Activated T-cell treated with anti-CD3 and anti-CD28 coated beads, Interleukin-2, amount 50 U/mL, for 1 hour (primary cell): ENCODE results near the gene CMKLR1.

ENCODE experiments used
- DNase-seq: peaks from one replicate; pipeline ENCODE4 v3.0.0-alpha.2; 2020

Gene CMKLR1

GRCh38 chr12:108257610-108258106, 81.5 kb downstream of the CMKLR1 start:
- DNase-seq, result no peak

- DNase-seq, result no peak
Measured at GRCh38 chr12:108257004-108257403, 82.1 kb downstream of the CMKLR1 start.

GRCh38 chr12:108255252-108255602, 83.9 kb downstream of the CMKLR1 start:
- DNase-seq, result no peak

- no peak for DNase-seq
Measured at GRCh38 chr12:108254517-108255251, 84.4 kb downstream of the CMKLR1 start.

- no peak for DNase-seq
Measured at GRCh38 chr12:108254030-108254429, 85.1 kb downstream of the CMKLR1 start.

GRCh38 chr12:108253540-108253939, 85.6 kb downstream of the CMKLR1 start:
- no peak for DNase-seq

GRCh38 chr12:108252523-108252922, 86.6 kb downstream of the CMKLR1 start:
- DNase-seq, result no peak

GRCh38 chr12:108248011-108248410, 91.1 kb downstream of the CMKLR1 start:
- no peak for DNase-seq

GRCh38 chr12:108247130-108247529, 92.0 kb downstream of the CMKLR1 start:
- DNase-seq, result no peak

GRCh38 chr12:108241986-108242703, 97.0 kb downstream of the CMKLR1 start:
- no peak for DNase-seq

GRCh38 chr12:108240928-108241327, 98.2 kb downstream of the CMKLR1 start:
- DNase-seq, result no peak

- DNase-seq, result no peak
Measured at GRCh38 chr12:108240027-108240785, 98.9 kb downstream of the CMKLR1 start.

GRCh38 chr12:108239378-108239777, 99.7 kb downstream of the CMKLR1 start:
- no peak for DNase-seq

- DNase-seq, result no peak
Measured at GRCh38 chr12:108238474-108238873, 100.6 kb downstream of the CMKLR1 start.
